ENCODE measurements around the gene MT1E. TPM values are rescaled to one million over a fixed set of nuclear protein-coding genes. Genes with fewer than 3 reads are reported as not detected.
A peak's percentile ranks its signal among the peaks of the same experiment; 100 is the strongest.

Gene MT1E
- total RNA-seq, 2 experiments from 2014 or later, result 4.4 to 4.8 TPM

DNA sequence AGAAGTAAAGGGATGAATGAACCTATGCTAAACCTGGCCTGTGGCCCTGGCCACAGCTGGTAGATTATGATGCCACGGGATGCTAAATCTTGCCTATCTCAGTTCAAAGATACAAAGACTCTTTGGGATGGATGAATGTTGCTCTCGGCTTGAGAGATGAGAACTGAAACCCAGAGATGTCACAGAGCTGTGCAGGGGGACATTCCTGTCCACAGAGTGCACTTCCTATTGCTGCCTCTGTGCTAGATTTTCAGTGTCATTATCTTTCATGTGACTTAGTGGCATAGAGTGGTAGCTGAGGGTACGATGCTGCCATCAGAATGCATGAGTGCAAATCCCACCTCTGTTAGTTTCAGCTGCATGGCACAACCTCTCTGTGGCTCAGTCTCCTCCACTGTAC, 4.6 kb downstream of the MT1E start:
- H3K9me3 Mint-ChIP-seq, result no peaks in the 10 kb centered on the region
- intact Hi-C loops (cut with micrococcal nuclease), result no loop called here
- CTCF ChIA-PET, result interaction anchor here (0.8 to 2.3 kb wide), 4 partner anchors 17 to 72 kb away, joined by 3 to 11 read pairs (median 4); no protein-coding TSS in a partner anchor
- H3K36me3 Mint-ChIP-seq, result no peaks in the 10 kb centered on the region
- H3K27me3 Mint-ChIP-seq, result peaks cover 60% of the 10 kb centered on the region
- H3K4me3 Mint-ChIP-seq, result no peak overlapping the region
- POLR2A ChIA-PET, result no interaction called here
- no peak overlapping the region for H3K27ac Mint-ChIP-seq
- peaks cover 20% of the 10 kb centered on the region for H3K4me1 Mint-ChIP-seq (ENCODE audit: low read depth)
- no peak for DNase-seq

GRCh38 chr16:56631197-56631596, 5.6 kb downstream of the MT1E start:
- no peak overlapping the region for H3K27ac Mint-ChIP-seq
- intact Hi-C loops (cut with micrococcal nuclease), result no loop called here
- CTCF ChIA-PET, result interaction anchor here (1.2 to 2.3 kb wide), 3 partner anchors 18 to 71 kb away, joined by 3 to 11 read pairs (median 5); no protein-coding TSS in a partner anchor
- no peaks in the 10 kb centered on the region for H3K36me3 Mint-ChIP-seq
- peaks cover 59% of the 10 kb centered on the region for H3K27me3 Mint-ChIP-seq
- H3K4me3 Mint-ChIP-seq, result no peak overlapping the region
- H3K4me1 Mint-ChIP-seq (ENCODE audit: low read depth), result peaks cover 19% of the 10 kb centered on the region
- DNase-seq, result no peak
- H3K9me3 Mint-ChIP-seq, result no peaks in the 10 kb centered on the region
- POLR2A ChIA-PET, result no interaction called here

- Mint-ChIP-seq H3K4me1 (ENCODE audit: low read depth) (peaks cover 19% of the 10 kb centered on the region), H3K9me3 (no peaks in the 10 kb centered on the region)
These were observed 6.2 kb downstream of the MT1E start for GRCh38 chr16:56631832-56632155.

GRCh38 chr16:56632156-56632847, 6.7 kb downstream of the MT1E start, which contains the start of gene MT1M:
Gene MT1M, plus strand, starts transcription at chr16:56632659. Its CDS starts 73 bp downstream, at chr16:56632732.
- Mint-ChIP-seq H3K4me1 (ENCODE audit: low read depth) (peaks cover 19% of the 10 kb centered on the region), H3K27ac (no peak within 1 kb of the TSS), H3K4me3 (peak within 1 kb of the TSS; percentile 30), H3K27me3 (peaks cover 70% of the 10 kb centered on the region), H3K36me3 (no peaks in the 10 kb centered on the region), H3K9me3 (no peaks in the 10 kb centered on the region)
- intact Hi-C loops (cut with micrococcal nuclease), result no loop called here
- DNase-seq, result no peak
- ChIA-PET CTCF (no interaction called here), POLR2A (no interaction called here)

More at GRCh38 chr16:56631832-56632155, 6.2 kb downstream of the MT1E start:
- DNase-seq, result no peak
- CTCF ChIA-PET, result interaction anchor here (2.3 kb wide), 1 partner anchor 71 kb away, joined by 11 read pairs; no protein-coding TSS in a partner anchor
- H3K36me3 Mint-ChIP-seq, result no peaks in the 10 kb centered on the region
- H3K4me3 Mint-ChIP-seq, result peak overlapping the region; percentile 30
- H3K27me3 Mint-ChIP-seq, result peaks cover 65% of the 10 kb centered on the region
- intact Hi-C loops (cut with micrococcal nuclease), result no loop called here
- POLR2A ChIA-PET, result no interaction called here
- H3K27ac Mint-ChIP-seq, result no peak overlapping the region

- ChIA-PET CTCF (interaction anchor here (1.4 kb wide), 1 partner anchor 69 kb away, joined by 7 read pairs; no protein-coding TSS in a partner anchor), POLR2A (no interaction called here)
- peaks cover 76% of the 10 kb centered on the region for H3K27me3 Mint-ChIP-seq
- intact Hi-C loops (cut with micrococcal nuclease), result no loop called here
- no peaks in the 10 kb centered on the region for H3K9me3 Mint-ChIP-seq
- H3K36me3 Mint-ChIP-seq, result no peaks in the 10 kb centered on the region
- H3K4me3 Mint-ChIP-seq, result no peak overlapping the region
- no peak for DNase-seq
- H3K27ac Mint-ChIP-seq, result no peak overlapping the region
- peaks cover 22% of the 10 kb centered on the region for H3K4me1 Mint-ChIP-seq (ENCODE audit: low read depth)
These were observed 7.3 kb downstream of the MT1E start for GRCh38 chr16:56632848-56633365.

DNA sequence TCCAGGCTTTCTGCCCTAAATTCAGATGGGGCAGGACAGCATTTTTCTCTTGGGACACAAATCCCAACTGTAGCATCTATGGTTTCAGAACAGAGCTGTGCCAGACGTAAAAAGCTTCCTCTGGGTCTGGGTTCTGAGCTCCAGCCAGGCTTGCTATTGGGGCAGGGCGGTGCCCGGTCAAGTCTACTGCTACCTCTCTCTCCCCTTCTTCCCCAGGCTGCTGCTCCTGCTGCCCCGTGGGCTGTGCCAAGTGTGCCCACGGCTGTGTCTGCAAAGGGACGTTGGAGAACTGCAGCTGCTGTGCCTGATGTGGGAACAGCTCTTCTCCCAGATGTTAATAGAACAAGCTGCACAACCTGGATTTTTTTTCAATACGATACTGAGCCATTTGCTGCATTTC, 8.0 kb downstream of the MT1E start:
- intact Hi-C loops (cut with micrococcal nuclease), result no loop called here
- Mint-ChIP-seq H3K27ac (no peak overlapping the region), H3K36me3 (no peaks in the 10 kb centered on the region), H3K9me3 (no peaks in the 10 kb centered on the region), H3K4me3 (no peak overlapping the region), H3K27me3 (peaks cover 78% of the 10 kb centered on the region), H3K4me1 (ENCODE audit: low read depth) (peaks cover 24% of the 10 kb centered on the region)
- DNase-seq, result no peak
- CTCF ChIA-PET, result interaction anchor here (1.4 kb wide), 1 partner anchor 68 kb away, joined by 7 read pairs; no protein-coding TSS in a partner anchor
- POLR2A ChIA-PET, result no interaction called here

- Mint-ChIP-seq H3K27ac (no peak overlapping the region), H3K36me3 (no peaks in the 10 kb centered on the region), H3K9me3 (no peaks in the 10 kb centered on the region), H3K4me3 (peak overlapping the region; percentile 28), H3K27me3 (peaks cover 89% of the 10 kb centered on the region), H3K4me1 (ENCODE audit: low read depth) (peaks cover 24% of the 10 kb centered on the region)
- DNase-seq, result no peak
- POLR2A ChIA-PET, result interaction anchor here (1.0 kb wide), 1 partner anchor 23 kb away, joined by 4 read pairs; no protein-coding TSS in a partner anchor
- CTCF ChIA-PET, result interaction anchor here (0.6 to 1.3 kb wide), 4 partner anchors 9 to 183 kb away, joined by 3 to 4 read pairs (median 4); partner anchors contain the start of genes NUDT21 and OGFOD1
- intact Hi-C loops (cut with micrococcal nuclease), result no loop called here
These were observed 9.3 kb downstream of the MT1E start for GRCh38 chr16:56634715-56635440.

DNA sequence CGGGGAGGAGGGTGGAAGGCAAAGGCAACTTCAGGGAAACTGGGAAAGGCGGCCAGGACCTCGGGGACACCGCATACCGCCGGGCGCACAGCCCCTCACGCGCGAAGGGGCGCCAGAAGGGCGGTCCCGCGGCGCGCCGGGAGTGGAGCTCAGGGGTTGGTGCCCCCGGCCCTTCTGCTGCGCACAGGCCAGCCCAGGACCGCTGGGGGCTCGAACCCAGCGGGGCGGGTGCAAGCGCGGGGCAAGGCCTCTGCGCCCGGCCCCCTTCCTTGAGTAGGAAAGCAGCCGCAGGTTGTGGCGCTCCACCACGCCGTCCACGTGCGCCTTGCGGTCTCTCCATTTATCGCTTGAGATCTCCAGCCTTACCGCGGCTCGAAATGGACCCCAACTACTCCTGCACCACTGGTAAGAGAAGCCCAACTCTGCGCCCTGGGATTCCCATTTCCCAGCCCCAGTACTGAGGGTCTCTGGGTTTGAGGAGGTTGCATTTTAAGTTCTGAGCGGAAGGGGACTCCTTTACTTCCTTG, 9.9 kb downstream of the MT1E start:
- Mint-ChIP-seq H3K4me3 (no peak overlapping the region), H3K27ac (no peak overlapping the region), H3K4me1 (ENCODE audit: low read depth) (peaks cover 24% of the 10 kb centered on the region), H3K36me3 (no peaks in the 10 kb centered on the region), H3K9me3 (no peaks in the 10 kb centered on the region), H3K27me3 (peaks cover 90% of the 10 kb centered on the region)
- DNase-seq, result no peak
- intact Hi-C loops (cut with micrococcal nuclease), result no loop called here
- POLR2A ChIA-PET, result interaction anchor here (0.6 kb wide), 1 partner anchor 23 kb away, joined by 3 read pairs; no protein-coding TSS in a partner anchor
- CTCF ChIA-PET, result interaction anchor here (1.3 kb wide), 1 partner anchor 35 kb away, joined by 4 read pairs; no protein-coding TSS in a partner anchor

GRCh38 chr16:56636616-56637413, 11.2 kb downstream of the MT1E start:
- Mint-ChIP-seq H3K27me3 (peaks cover 85% of the 10 kb centered on the region), H3K27ac (no peak overlapping the region), H3K36me3 (no peaks in the 10 kb centered on the region), H3K9me3 (no peaks in the 10 kb centered on the region), H3K4me1 (ENCODE audit: low read depth) (peaks cover 22% of the 10 kb centered on the region), H3K4me3 (no peak overlapping the region)
- DNase-seq, result no peak
- POLR2A ChIA-PET, result interaction anchor here (0.6 kb wide), 1 partner anchor 158 kb away, joined by 3 read pairs; no protein-coding TSS in a partner anchor
- intact Hi-C loops (cut with micrococcal nuclease), result no loop called here
- CTCF ChIA-PET, result interaction anchor here (0.6 kb wide), 1 partner anchor 65 kb away, joined by 5 read pairs; no protein-coding TSS in a partner anchor

DNA sequence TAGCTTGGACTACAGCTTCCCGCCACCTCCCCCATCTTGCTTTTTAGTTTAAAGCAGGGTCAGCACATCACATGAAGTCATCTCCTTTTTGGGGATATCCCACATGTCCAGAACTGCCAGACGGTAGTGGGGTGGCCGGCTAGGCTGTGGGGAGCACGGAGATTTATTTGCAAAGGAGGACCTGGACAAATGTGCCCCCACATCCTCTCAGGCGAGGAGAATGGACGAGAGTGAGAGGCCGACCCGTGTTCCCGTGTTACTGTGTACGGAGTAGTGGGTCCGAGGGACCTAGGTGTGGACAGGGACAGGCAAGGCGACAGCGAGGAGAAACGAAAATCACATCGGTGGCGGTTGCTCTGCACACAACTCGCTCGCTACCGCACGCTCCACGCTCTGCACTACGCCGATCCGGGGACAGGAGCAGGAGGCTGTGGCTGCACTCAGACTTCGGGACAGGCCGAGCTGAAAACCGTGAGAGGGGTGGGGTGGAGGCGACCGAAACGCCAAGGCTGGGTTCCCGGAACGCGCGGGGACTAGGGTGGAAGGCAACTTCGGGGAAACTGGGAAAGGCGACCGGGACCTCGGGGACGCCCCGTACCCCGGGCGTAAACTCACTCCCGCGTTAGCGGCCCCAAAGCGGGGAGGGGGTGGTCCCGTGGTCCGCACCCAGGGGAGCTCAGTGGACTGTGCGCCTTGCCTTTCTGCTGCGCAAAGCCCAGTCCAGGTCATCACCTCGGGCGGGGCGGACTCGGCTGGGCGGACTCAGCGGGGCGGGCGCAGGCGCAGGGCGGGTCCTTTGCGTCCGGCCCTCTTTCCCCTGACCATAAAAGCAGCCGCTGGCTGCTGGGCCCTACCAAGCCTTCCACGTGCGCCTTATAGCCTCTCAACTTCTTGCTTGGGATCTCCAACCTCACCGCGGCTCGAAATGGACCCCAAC, 12.5 kb downstream of the MT1E start, which contains the start of gene MT1A:
Gene MT1A (plus strand): TSS at position 853 of the 937 bp plus-strand sequence. CDS start 73 bp downstream, at position 926.
- Mint-ChIP-seq H3K4me1 (ENCODE audit: low read depth) (peaks cover 25% of the 10 kb centered on the region), H3K36me3 (no peaks in the 10 kb centered on the region), H3K27me3 (peaks cover 74% of the 10 kb centered on the region), H3K27ac (no peak within 1 kb of the TSS), H3K9me3 (no peaks in the 10 kb centered on the region), H3K4me3 (peak within 1 kb of the TSS; percentile 65)
- ChIA-PET CTCF (interaction anchor here (1.0 kb wide), 1 partner anchor 29 kb away, joined by 3 read pairs; the partner anchor contains the start of gene MT2A), POLR2A (no interaction called here)
- peak; percentile 37 for DNase-seq
- intact Hi-C loops (cut with micrococcal nuclease), result no loop called here
